Spleen (tissue), 11 donors: Measurements from ENCODE around the gene EPHB2. TPM values are rescaled to one million over a fixed set of nuclear protein-coding genes. Genes with fewer than 3 reads are reported as not detected.

Source experiments
- DNase-seq: peaks from one replicate; pipeline ENCODE4 v3.0.0-alpha.2; 2020
- H3K27ac ChIP-seq, 8 donors: fragments of 200-600 bp; sonication (generic) in 7 of 8; 1 replicate in 4 of 8; 2 replicates in 4 of 8; pipeline versions ENCODE4 v1.5.0 to v1.8.0; 2016 to 2021; ENCODE audit warnings: inconsistent platforms in 4 of 8, mild to moderate bottlenecking in 4 of 8, moderate library complexity in 1 of 8
- H3K27me3 ChIP-seq, 7 donors: fragments of 200-600 bp; sonication (generic) in 6 of 7; replicated peaks in 1 of 7; 1 replicate in 4 of 7; 2 replicates in 3 of 7; pipeline versions ENCODE4 v1.5.0 to v1.8.0; 2016 to 2021; ENCODE audit warnings: inconsistent platforms in 3 of 7, mild to moderate bottlenecking in 1 of 7
- H3K36me3 ChIP-seq, 6 donors: fragments of 200-600 bp; sonication (generic) in 5 of 6; 1 replicate in 4 of 6; 2 replicates in 2 of 6; pipeline versions ENCODE4 v1.5.0 to v1.8.0; 2016 to 2021; ENCODE audit warnings: inconsistent platforms in 2 of 6
- H3K4me1 ChIP-seq, 6 donors: fragments of 200-600 bp; sonication (generic) in 5 of 6; 1 replicate in 3 of 6; 2 replicates in 3 of 6; pipeline versions ENCODE4 v1.5.0 to v1.8.0; 2016 to 2021; ENCODE audit warnings: inconsistent platforms in 3 of 6
- H3K4me3 ChIP-seq, 8 donors: fragments of 200-600 bp; sonication (generic) in 7 of 8; 1 replicate in 4 of 8; 2 replicates in 4 of 8; pipeline versions ENCODE4 v1.5.0 to v1.8.0; 2016 to 2021; ENCODE audit warnings: inconsistent platforms in 4 of 8, mild to moderate bottlenecking in 4 of 8, moderate library complexity in 2 of 8
- H3K9me3 ChIP-seq, 8 donors: fragments of 200-600 bp; sonication (generic) in 7 of 8; 1 replicate in 4 of 8; 2 replicates in 4 of 8; pipeline versions ENCODE4 v1.5.0 to v1.8.0; 2016 to 2021; ENCODE audit warnings: inconsistent platforms in 4 of 8
- CTCF ChIP-seq, 11 experiments: fragments of 200-600 bp in 7 of 11; fragments of 450-650 bp in 4 of 11; sonication (generic) in 4 of 11; IDR thresholded peaks in 8 of 11; conservative IDR thresholded peaks in 3 of 11; 1 replicate in 7 of 11; 2 replicates in 4 of 11; pipeline versions ENCODE4 v1.4.0 to v1.8.0; 2016 to 2021; ENCODE audit warnings: antibody characterized with exemption in 11 of 11, inconsistent platforms in 4 of 11, mild to moderate bottlenecking in 1 of 11
- POLR2A ChIP-seq, 3 donors: fragments of 450-650 bp; IDR thresholded peaks; one replicate each; pipeline ENCODE4 v1.5.1; 2017; ENCODE audit warnings: antibody characterized with exemption in 3 of 3, mild to moderate bottlenecking in 1 of 3
- POLR2AphosphoS5 ChIP-seq, 3 donors: sonication (generic); formaldehyde crosslinking; IDR thresholded peaks; one replicate each; pipeline ENCODE4 v1.5.1; 2017; ENCODE audit warnings: antibody characterized with exemption in 3 of 3
- WGBS, 5 donors: extraction: QIAGEN DNeasy Blood & Tissue Kit in 3 of 5; methylation state at CpG; one replicate each; pipeline versions ENCODE4 v1.1.5 to v1.1.7; 2013 to 2018; 5-methylcytosine and 5-hydroxymethylcytosine counted together
- intact Hi-C: fragments of 100-400 bp; cut with DNase I; formaldehyde crosslinking; loops from one replicate; pipeline ENCODE4 v1.15.0; 2023; ENCODE audit warnings: low total_unique reads
- polyA plus RNA-seq, 3 donors: library from polyadenylated mRNA; stranded (reverse); fragments of 200-250 nt; gene quantifications; one replicate each; pipeline ENCODE4 v1.2.1, GENCODE V29; 2013
- total RNA-seq, 7 donors: library from RNA; depleted of rRNA in 3 of 7; stranded (reverse); fragments of >200 nt in 3 of 7; fragmentation: NEBNext Ultra II Directional in 4 of 7; extraction: Animal tissue kit (Norgen Biotek cat#: 25700) in 4 of 7; gene quantifications; one replicate each; pipeline versions ENCODE4 v1.1.0 to v1.2.1, GENCODE V29; 2016 to 2021
- donor health status: healthy with polysubstance abuse.
- donor health status: DM: no; HTN: no; CAD: no; lungs with moderate emphysema.
- donor health status: DM: no; HTN: no; CAD: no.
- donor health status: Bipolar disorder and iron deficiency.
- donor health status: healthy.
- donor health status: DM: no; HTN: no; CAD: no.
- donor health status: DM: yes; HTN: yes; CAD: no.

The EPHB2 gene
- total and polyA plus RNA-seq, 10 donors = 0.67 to 9.3 (median 6.3) TPM

GRCh38 chr1:22907528-22907927 lies 196.9 kb downstream of the EPHB2 start:
- Histone ChIP-seq H3K9me3 (no peaks in the 10 kb centered on the region), H3K4me1 (no peaks in the 10 kb centered on the region), H3K27ac (no peak overlapping the region), H3K4me3 (no peak overlapping the region), H3K36me3 (no peaks in the 10 kb centered on the region), H3K27me3 (peaks cover 0 to 3% (median 0%) of the 10 kb centered on the region in 7 donors)
- 72 to 77% (median 75%) methylated on average over 3 of the region's 3 CpGs for WGBS, 5 donors
- DNase-seq = no peak
- intact Hi-C loops = no loop called here
- TF ChIP-seq CTCF (IDR thresholded peaks at IDR 0.05 in 8 of 11, conservative IDR thresholded peaks at IDR 0.05 in 3 of 11) = no peak
- TF ChIP-seq POLR2AphosphoS5 (IDR thresholded peaks at IDR 0.05) = no peak
- no peak for TF ChIP-seq POLR2A (IDR thresholded peaks at IDR 0.05)

- no peak for TF ChIP-seq POLR2AphosphoS5 (IDR thresholded peaks at IDR 0.05)
- no peak for TF ChIP-seq POLR2A (IDR thresholded peaks at IDR 0.05)
- TF ChIP-seq CTCF (IDR thresholded peaks at IDR 0.05 in 8 of 11, conservative IDR thresholded peaks at IDR 0.05 in 3 of 11) = no peak
- peaks cover 0 to 4% (median 0%) of the 10 kb centered on the region in 7 donors for H3K27me3 ChIP-seq
These were observed 198.3 kb downstream of the EPHB2 start for GRCh38 chr1:22908880-22909426.

GRCh38 chr1:22910286-22910685 lies 199.6 kb downstream of the EPHB2 start:
- Histone ChIP-seq H3K27ac (no peak overlapping the region), H3K27me3 (peaks cover 0 to 4% (median 0%) of the 10 kb centered on the region in 7 donors), H3K4me3 (no peak overlapping the region), H3K9me3 (no peaks in the 10 kb centered on the region), H3K4me1 (no peaks in the 10 kb centered on the region), H3K36me3 (no peaks in the 10 kb centered on the region)
- intact Hi-C loops = no loop called here
- TF ChIP-seq POLR2A (IDR thresholded peaks at IDR 0.05) = no peak
- WGBS, 5 donors = 89 to 96% (median 94%) methylated on average over 13 of the region's 13 CpGs
- DNase-seq = no peak

More at GRCh38 chr1:22908880-22909426, 198.3 kb downstream of the EPHB2 start:
- no peak overlapping the region for H3K4me3 ChIP-seq
- H3K4me1 ChIP-seq = no peaks in the 10 kb centered on the region
- 85 to 96% (median 89%) methylated on average over 10 to 11 of the region's 11 CpGs for WGBS, 5 donors
- intact Hi-C loops = no loop called here
- H3K27ac ChIP-seq = no peak overlapping the region
- no peaks in the 10 kb centered on the region for H3K36me3 ChIP-seq
- no peak for DNase-seq
- no peaks in the 10 kb centered on the region for H3K9me3 ChIP-seq

- H3K4me1 ChIP-seq = peaks cover 0 to 5% (median 2%) of the 10 kb centered on the region in 6 donors
- no peak for TF ChIP-seq POLR2A (IDR thresholded peaks at IDR 0.05)
- TF ChIP-seq CTCF (IDR thresholded peaks at IDR 0.05 in 8 of 11, conservative IDR thresholded peaks at IDR 0.05 in 3 of 11) = no peak
- TF ChIP-seq POLR2AphosphoS5 (IDR thresholded peaks at IDR 0.05) = no peak
- DNase-seq = no peak
These were observed 200.5 kb downstream of the EPHB2 start for GRCh38 chr1:22910986-22911651.

More at GRCh38 chr1:22910986-22911651, 200.5 kb downstream of the EPHB2 start:
- intact Hi-C loops = no loop called here
- no peak overlapping the region for H3K27ac ChIP-seq
- no peaks in the 10 kb centered on the region for H3K36me3 ChIP-seq
- WGBS, 5 donors = 74 to 93% (median 88%) methylated on average over 5 of the region's 5 CpGs
- peaks cover 0 to 13% (median 0%) of the 10 kb centered on the region in 7 donors for H3K27me3 ChIP-seq
- H3K4me3 ChIP-seq = no peak overlapping the region
- no peaks in the 10 kb centered on the region for H3K9me3 ChIP-seq
